PC-3 (cell line): ENCODE measurements around the gene MAP3K20. TPM values are rescaled to one million over a fixed set of nuclear protein-coding genes. Genes with fewer than 3 reads are reported as not detected.

Experiments
- ATAC-seq: fragments of 200-7000 bp; cut with Tn5 transposase; 2 replicates; pipeline ENCODE4 v1.9.1; 2020; ENCODE audit warnings: mild to moderate bottlenecking, moderate library complexity
- BruUV-seq: library from RNA; stranded (reverse); fragments of 400-500 nt; replicated peaks from 2 replicates; lab custom pipeline; 2021; lab: Mats Ljungman, UMichigan
- CTCF ChIA-PET: fragments of 300-600 bp; sonication (Branson Sonifier 250); formaldehyde crosslinking; loops from one replicate; lab custom pipeline; 2022; ENCODE audit warnings: antibody characterized with exemption; lab: Charles Lee
- POLR2A ChIA-PET: fragments of 300-600 bp; sonication (Branson Sonifier 250); formaldehyde crosslinking; loops from one replicate; lab custom pipeline; 2022; ENCODE audit warnings: antibody characterized with exemption; ENCODE audit not compliant: unreplicated experiment; lab: Charles Lee
- DNase-seq: peaks from one replicate; pipeline ENCODE4 v3.0.0-alpha.2; 2015
- H2AFZ ChIP-seq: fragments of 300-600 bp; sonication (generic); 2 replicates; pipeline ENCODE4 v1.6.0; 2016; ENCODE audit warnings: antibody characterized with exemption, low read length
- H3F3A ChIP-seq: fragments of 300-600 bp; sonication (generic); one replicate; pipeline ENCODE4 v1.6.0; 2017; ENCODE audit warnings: antibody characterized with exemption, low read length, control low read depth, mild to moderate bottlenecking; ENCODE audit not compliant: unreplicated experiment
- H3K27ac ChIP-seq: fragments of 300-600 bp; sonication (generic); 2 replicates; pipeline ENCODE4 v1.5.1; 2016; ENCODE audit warnings: mild to moderate bottlenecking, low read length
- H3K27me3 ChIP-seq: fragments of 300-600 bp; sonication (generic); 2 replicates; pipeline ENCODE4 v1.6.1; 2016; ENCODE audit warnings: low read length, mixed read lengths
- H3K36me3 ChIP-seq: fragments of 300-600 bp; sonication (generic); 2 replicates; pipeline ENCODE4 v1.6.1; 2016; ENCODE audit warnings: low read depth, mixed run types, low read length, mixed read lengths
- H3K4me1 ChIP-seq: fragments of 300-600 bp; sonication (generic); 2 replicates; pipeline ENCODE4 v1.5.1; 2016; ENCODE audit warnings: low read length; ENCODE audit not compliant: insufficient read depth
- H3K4me2 ChIP-seq: fragments of 300-600 bp; sonication (generic); 2 replicates; pipeline ENCODE4 v1.6.0; 2016; ENCODE audit warnings: low read length
- H3K4me3 ChIP-seq: fragments of 300-600 bp; sonication (generic); 2 replicates; pipeline ENCODE4 v1.5.1; 2016; ENCODE audit warnings: mild to moderate bottlenecking, low read length, mixed read lengths
- H3K79me2 ChIP-seq: fragments of 300-600 bp; sonication (generic); 2 replicates; pipeline ENCODE4 v1.6.1; 2017; ENCODE audit warnings: low read length, mixed read lengths
- H3K9ac ChIP-seq: fragments of 300-600 bp; sonication (generic); 2 replicates; pipeline ENCODE4 v1.6.0; 2016; ENCODE audit warnings: mild to moderate bottlenecking, low read length
- H3K9me2 ChIP-seq: fragments of 300-600 bp; sonication (generic); replicated peaks from 2 replicates; pipeline ENCODE4 v1.6.1; 2016; ENCODE audit warnings: mixed run types, low read length, mixed read lengths
- H3K9me3 ChIP-seq: fragments of 300-600 bp; sonication (generic); 2 replicates; pipeline ENCODE4 v1.6.1; 2016; ENCODE audit warnings: low read length, mixed read lengths
- H4K20me1 ChIP-seq: fragments of 300-600 bp; sonication (generic); 2 replicates; pipeline ENCODE4 v1.6.1; 2016; ENCODE audit warnings: low read length, mixed read lengths
- CTCF ChIP-seq: fragments of 300-600 bp; sonication (generic); conservative IDR thresholded peaks from 2 replicates; pipeline ENCODE4 v1.5.1; 2017; ENCODE audit warnings: antibody characterized with exemption, low read depth, mild to moderate bottlenecking, low read length
- EZH2 ChIP-seq: fragments of 300-600 bp; sonication (generic); IDR thresholded peaks from one replicate; pipeline ENCODE4 v1.6.1; 2017; ENCODE audit warnings: antibody characterized with exemption, mild to moderate bottlenecking, low read length; ENCODE audit not compliant: unreplicated experiment
- EZH2phosphoT487 ChIP-seq: fragments of 300-600 bp; sonication (generic); IDR thresholded peaks from 2 replicates; pipeline ENCODE4 v1.6.1; 2018; ENCODE audit warnings: mild to moderate bottlenecking, antibody characterized with exemption, low read length, borderline replicate concordance
- intact Hi-C: fragments of 100-400 bp; cut with micrococcal nuclease; formaldehyde crosslinking; loops from 2 replicates; pipeline ENCODE4 v1.9.0; 2023
- total RNA-seq: library from RNA; depleted of rRNA; stranded (reverse); fragments of >200 nt; gene quantifications from 2 replicates; pipeline ENCODE4 v1.2.3, GENCODE V29; 2014

The MAP3K20 gene
- total RNA-seq, 1 experiment from 2014 or later = 29.8 TPM

- H4K20me1 ChIP-seq = no peaks in the 10 kb centered on the region
- H3K79me2 ChIP-seq = peaks cover 7% of the 10 kb centered on the region; the same call in 1 of the 2 replicates
- H3F3A ChIP-seq = no peaks in the 10 kb centered on the region
- H3K4me3 ChIP-seq = no peak overlapping the region
- ATAC-seq (no peak), DNase-seq (no peak)
- no peak overlapping the region for H3K4me2 ChIP-seq
- H2AFZ ChIP-seq = no peak overlapping the region
- H3K27me3 ChIP-seq = no peaks in the 10 kb centered on the region
- intact Hi-C loops = no loop called here
- ChIA-PET POLR2A (no interaction called here), CTCF (no interaction called here)
- peaks cover 6% of the 10 kb centered on the region for H3K4me1 ChIP-seq
- H3K36me3 ChIP-seq = no peaks in the 10 kb centered on the region
- TF ChIP-seq EZH2 = no peak
- no peak for TF ChIP-seq EZH2phosphoT487
- no peak for TF ChIP-seq CTCF
- H3K9me3 ChIP-seq = no peaks in the 10 kb centered on the region
- H3K9me2 ChIP-seq = no peaks in the 10 kb centered on the region
- no TSS peak for BruUV-seq
- H3K9ac ChIP-seq = no peak overlapping the region
- H3K27ac ChIP-seq = no peak overlapping the region
These were observed 55.1 kb downstream of the MAP3K20 start for GRCh38 chr2:173130496-173131465.

GRCh38 chr2:173132531-173132930 lies 56.9 kb downstream of the MAP3K20 start:
- no peaks in the 10 kb centered on the region for H3K9me3 ChIP-seq
- H3K4me2 ChIP-seq = no peak overlapping the region
- ATAC-seq (no peak), DNase-seq (no peak)
- ChIA-PET CTCF (no interaction called here), POLR2A (no interaction called here)
- intact Hi-C loops = no loop called here
- H3K27ac ChIP-seq = no peak overlapping the region
- no peaks in the 10 kb centered on the region for H3K4me1 ChIP-seq
- no peaks in the 10 kb centered on the region for H4K20me1 ChIP-seq
- no peak overlapping the region for H3K9ac ChIP-seq
- H3K4me3 ChIP-seq = no peak overlapping the region
- no peaks in the 10 kb centered on the region for H3K27me3 ChIP-seq
- no peaks in the 10 kb centered on the region for H3K36me3 ChIP-seq
- no TSS peak for BruUV-seq
- H3F3A ChIP-seq = no peaks in the 10 kb centered on the region
- no peak overlapping the region for H2AFZ ChIP-seq
- H3K79me2 ChIP-seq = peaks cover 7% of the 10 kb centered on the region; the same call in 1 of the 2 replicates
- TF ChIP-seq EZH2phosphoT487 = no peak
- no peak for TF ChIP-seq CTCF
- H3K9me2 ChIP-seq = no peaks in the 10 kb centered on the region

GRCh38 chr2:173134703-173135102 lies 59.1 kb downstream of the MAP3K20 start:
- no peaks in the 10 kb centered on the region for H3K36me3 ChIP-seq
- no peaks in the 10 kb centered on the region for H4K20me1 ChIP-seq
- POLR2A ChIA-PET = no interaction called here
- H3F3A ChIP-seq = no peaks in the 10 kb centered on the region
- H3K4me3 ChIP-seq = no peak overlapping the region
- no peak overlapping the region for H3K9ac ChIP-seq
- H2AFZ ChIP-seq = no peak overlapping the region
- CTCF ChIA-PET = no interaction called here
- no TSS peak for BruUV-seq
- no peak overlapping the region for H3K27ac ChIP-seq
- no peak for DNase-seq
- H3K9me3 ChIP-seq = no peaks in the 10 kb centered on the region
- no peak overlapping the region for H3K4me2 ChIP-seq
- no peaks in the 10 kb centered on the region for H3K27me3 ChIP-seq
- H3K9me2 ChIP-seq = no peaks in the 10 kb centered on the region
- ATAC-seq = no peak
- intact Hi-C loops = no loop called here
- H3K4me1 ChIP-seq = no peaks in the 10 kb centered on the region
- TF ChIP-seq EZH2 (no peak), EZH2phosphoT487 (no peak), CTCF (no peak)
- peaks cover 4% of the 10 kb centered on the region; the same call in 1 of the 2 replicates for H3K79me2 ChIP-seq
